C4-2B (cell line): ENCODE data around the gene FCRL2.

Experiments used
- H3K27ac ChIP-seq: fragments of 450-650 bp; 2 replicates; pipeline ENCODE4 v1.5.1; 2017
- ZFX ChIP-seq: fragments of 450-650 bp; IDR thresholded peaks from 2 replicates; pipeline ENCODE4 v1.6.1; 2017
- TF ChIP-seq, protein P1 (sequence below): fragments of 450-650 bp; conservative IDR thresholded peaks from 2 replicates; pipeline ENCODE4 v1.5.1; 2017; ENCODE audit warnings: mild to moderate bottlenecking

Gene FCRL2

DNA sequence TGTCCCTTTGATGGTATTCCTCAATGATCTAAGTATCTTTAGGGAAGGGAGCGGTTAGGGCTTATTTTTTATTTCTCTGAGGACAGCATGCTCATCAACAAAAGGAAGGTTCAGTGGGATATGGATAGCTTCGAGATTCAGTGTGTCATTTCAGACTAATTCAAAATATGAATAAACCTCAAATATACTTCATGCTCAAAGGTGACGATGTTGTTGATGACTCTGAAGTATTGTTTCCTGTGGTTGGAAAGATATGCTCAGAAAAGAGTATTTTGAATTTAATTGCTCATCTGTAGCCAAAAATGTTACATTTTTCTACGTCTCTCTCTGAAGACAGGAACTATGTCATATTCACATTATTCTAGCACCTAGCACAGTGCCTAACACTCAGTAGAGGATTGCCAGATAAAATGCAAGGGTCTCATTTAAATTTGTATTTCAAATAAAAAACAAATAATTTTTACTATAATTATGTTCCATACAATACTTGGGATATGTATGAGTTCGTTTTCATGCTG, 74.6 kb downstream of the FCRL2 start:
- no peak overlapping the region for H3K27ac ChIP-seq
- TF ChIP-seq, protein P1, sequence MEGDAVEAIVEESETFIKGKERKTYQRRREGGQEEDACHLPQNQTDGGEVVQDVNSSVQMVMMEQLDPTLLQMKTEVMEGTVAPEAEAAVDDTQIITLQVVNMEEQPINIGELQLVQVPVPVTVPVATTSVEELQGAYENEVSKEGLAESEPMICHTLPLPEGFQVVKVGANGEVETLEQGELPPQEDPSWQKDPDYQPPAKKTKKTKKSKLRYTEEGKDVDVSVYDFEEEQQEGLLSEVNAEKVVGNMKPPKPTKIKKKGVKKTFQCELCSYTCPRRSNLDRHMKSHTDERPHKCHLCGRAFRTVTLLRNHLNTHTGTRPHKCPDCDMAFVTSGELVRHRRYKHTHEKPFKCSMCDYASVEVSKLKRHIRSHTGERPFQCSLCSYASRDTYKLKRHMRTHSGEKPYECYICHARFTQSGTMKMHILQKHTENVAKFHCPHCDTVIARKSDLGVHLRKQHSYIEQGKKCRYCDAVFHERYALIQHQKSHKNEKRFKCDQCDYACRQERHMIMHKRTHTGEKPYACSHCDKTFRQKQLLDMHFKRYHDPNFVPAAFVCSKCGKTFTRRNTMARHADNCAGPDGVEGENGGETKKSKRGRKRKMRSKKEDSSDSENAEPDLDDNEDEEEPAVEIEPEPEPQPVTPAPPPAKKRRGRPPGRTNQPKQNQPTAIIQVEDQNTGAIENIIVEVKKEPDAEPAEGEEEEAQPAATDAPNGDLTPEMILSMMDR, result no peak
- TF ChIP-seq ZFX, result no peak

DNA sequence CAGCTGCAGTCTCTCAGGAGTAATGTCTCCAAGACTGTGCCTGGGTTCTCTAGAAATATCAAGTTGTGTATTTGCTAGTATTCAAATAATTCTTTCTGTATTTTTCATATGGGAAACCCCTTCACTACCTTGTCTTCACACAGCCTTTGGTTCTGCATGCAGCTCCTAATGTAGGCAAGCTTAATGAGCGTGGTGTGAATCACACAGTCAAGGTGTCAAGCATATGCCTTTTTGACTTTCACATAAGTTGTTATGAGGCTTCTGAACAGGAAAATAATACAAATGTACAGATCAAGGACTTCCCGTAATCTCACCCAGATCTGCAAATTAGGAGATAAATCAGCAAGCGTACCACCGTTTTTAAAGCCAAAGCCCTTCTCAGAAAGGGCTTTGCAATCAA, 76.2 kb downstream of the FCRL2 start, which contains the start of gene FCRL3:
FCRL3 (minus strand) TSS at position 38 of the 400 bp plus-strand sequence. CDS start 280 bp downstream, outside the sequence.
- TF ChIP-seq, protein P1, result no peak
- TF ChIP-seq ZFX, result no peak
- H3K27ac ChIP-seq, result no peak within 1 kb of the TSS

DNA sequence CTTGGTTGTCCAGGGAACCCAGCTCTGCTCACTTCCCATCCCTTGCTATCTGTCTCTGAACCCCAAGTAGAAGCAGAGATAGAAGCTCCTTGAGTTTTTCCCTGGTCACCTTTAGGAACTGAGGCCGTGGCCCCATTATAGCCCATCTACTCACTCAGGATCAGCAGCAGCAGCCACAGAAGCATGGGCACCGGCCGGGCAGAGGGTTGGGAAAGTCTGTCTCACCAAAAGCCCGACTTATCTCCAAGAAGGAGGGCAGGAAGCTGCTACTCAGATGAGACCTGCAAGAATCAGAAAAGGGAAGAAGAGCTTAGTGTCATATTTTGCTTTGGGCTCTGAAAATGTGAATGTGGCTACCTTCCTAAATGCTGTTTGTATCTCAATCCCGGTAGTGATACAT, 76.6 kb downstream of the FCRL2 start:
- H3K27ac ChIP-seq, result no peak overlapping the region
- TF ChIP-seq, protein P1, result no peak
- no peak for TF ChIP-seq ZFX

DNA sequence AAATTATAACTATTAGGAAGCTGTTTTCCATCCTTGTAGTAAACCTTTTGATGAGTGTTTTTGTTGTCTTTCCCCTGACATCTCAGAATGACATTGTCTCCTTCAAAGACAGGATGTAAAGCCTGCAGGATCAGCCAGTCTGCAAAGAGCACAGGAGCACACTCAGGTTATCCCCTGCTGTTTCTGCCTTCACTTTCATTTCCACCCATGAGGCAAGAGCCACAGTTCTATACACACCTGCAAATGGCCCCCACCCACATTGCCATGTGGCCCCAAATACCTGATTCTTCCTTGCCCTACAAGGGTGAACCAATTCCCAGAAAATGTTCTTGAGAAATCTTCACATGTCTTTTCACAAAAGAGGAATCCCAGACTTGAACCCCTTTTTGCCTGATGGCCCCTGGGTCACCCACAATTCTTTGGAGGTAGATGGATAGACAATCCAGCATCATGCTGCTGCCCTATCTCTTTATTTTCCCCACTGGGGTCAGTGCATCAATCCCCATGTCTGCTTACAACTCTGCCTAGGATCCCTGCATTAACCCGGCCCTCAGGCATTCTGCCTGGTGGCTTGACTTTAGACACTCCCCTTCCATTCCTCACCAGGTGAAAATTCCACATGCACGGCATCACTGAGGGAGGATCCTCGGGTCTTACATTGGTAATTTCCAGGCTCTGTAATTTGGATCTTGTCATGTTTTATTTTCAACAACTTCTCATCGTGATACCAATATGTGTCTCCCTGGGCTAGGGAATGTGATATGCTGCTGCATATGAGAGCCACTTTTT, 79.0 kb downstream of the FCRL2 start:
- no peak overlapping the region for H3K27ac ChIP-seq
- TF ChIP-seq ZFX, result no peak
- TF ChIP-seq, protein P1, result no peak

DNA sequence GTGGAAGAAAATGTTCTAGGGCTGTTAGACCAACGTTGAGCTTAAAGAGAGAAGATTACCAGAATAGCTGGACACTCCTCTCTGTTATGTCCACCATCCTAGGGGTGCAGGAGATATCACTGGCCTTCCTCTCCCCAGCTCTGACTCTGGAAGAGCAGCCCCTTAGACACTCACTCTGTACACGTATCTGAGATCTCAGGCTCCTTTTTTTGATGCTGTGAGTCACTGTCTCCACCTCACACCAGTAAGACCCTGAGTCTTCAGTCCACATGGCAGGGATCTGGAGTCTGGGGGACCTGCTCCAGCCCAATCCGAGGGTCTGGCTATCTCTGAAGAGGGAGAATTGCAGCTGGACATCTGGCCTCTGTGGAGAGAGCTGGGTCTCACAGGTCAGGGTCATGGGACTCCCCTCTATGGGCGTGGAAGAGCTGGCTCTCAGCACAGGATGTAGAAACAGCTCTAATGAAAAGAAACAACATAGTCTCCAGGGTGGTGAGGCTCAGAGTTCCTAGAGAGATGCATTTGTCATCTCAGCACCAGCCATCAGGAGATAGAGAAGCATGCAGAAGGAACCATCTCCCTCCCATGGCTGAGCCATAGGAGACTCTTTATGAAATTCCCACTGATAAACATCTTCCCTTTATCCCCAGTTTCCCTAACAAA, 79.8 kb downstream of the FCRL2 start:
- TF ChIP-seq, protein P1, result no peak
- TF ChIP-seq ZFX, result no peak
- H3K27ac ChIP-seq, result no peak overlapping the region
